HG03135 (cell line): Measurements from ENCODE around the gene SYNRG.
"Not testable (repeated sequence)": the region's sequence is repeated elsewhere in the genome, so short reads cannot be mapped to it uniquely, and the experiment has no call there.

Experiments
- ATAC-seq: cut with Tn5 transposase; IDR thresholded peaks from one replicate; pipeline ENCODE4 v1.9.1; 2021; ENCODE audit warnings: mild to moderate bottlenecking, moderate library complexity; ENCODE audit not compliant: unreplicated experiment

The SYNRG gene

GRCh38 chr17:37545486-37545885 is 63.7 kb downstream of the SYNRG start:
- no peak for ATAC-seq

GRCh38 chr17:37543637-37544052 is 65.6 kb downstream of the SYNRG start:
- no peak for ATAC-seq

- ATAC-seq = no peak
These were observed 67.1 kb downstream of the SYNRG start for GRCh38 chr17:37541880-37542660.

- no peak for ATAC-seq
These were observed 70.1 kb downstream of the SYNRG start for GRCh38 chr17:37538981-37539659.

- no peak for ATAC-seq
These were observed 73.3 kb downstream of the SYNRG start for GRCh38 chr17:37535906-37536305.

GRCh38 chr17:37532756-37533155 is 76.5 kb downstream of the SYNRG start:
- no peak for ATAC-seq

- ATAC-seq = no peak
These were observed 78.8 kb downstream of the SYNRG start for GRCh38 chr17:37530420-37530819.

GRCh38 chr17:37527249-37527851 is 81.9 kb downstream of the SYNRG start:
- no peak for ATAC-seq

GRCh38 chr17:37523715-37524219 is 85.5 kb downstream of the SYNRG start:
- no peak for ATAC-seq

- no peak for ATAC-seq
These were observed 87.4 kb downstream of the SYNRG start for GRCh38 chr17:37521821-37522220.

GRCh38 chr17:37520174-37520573 is 89.0 kb downstream of the SYNRG start:
- ATAC-seq = no peak

- ATAC-seq = no peak
These were observed 89.8 kb downstream of the SYNRG start for GRCh38 chr17:37519251-37519985.

GRCh38 chr17:37518826-37519225 is 90.4 kb downstream of the SYNRG start:
- no peak for ATAC-seq

GRCh38 chr17:37517881-37518280 is 91.3 kb downstream of the SYNRG start:
- no peak for ATAC-seq

GRCh38 chr17:37516127-37516571 is 93.1 kb downstream of the SYNRG start:
- no peak for ATAC-seq

GRCh38 chr17:37513711-37514110 is 95.5 kb downstream of the SYNRG start:
- ATAC-seq = no peak

- ATAC-seq = no peak
These were observed 96.7 kb downstream of the SYNRG start for GRCh38 chr17:37512442-37513068.

- ATAC-seq = not testable (repeated sequence)
These were observed 97.6 kb downstream of the SYNRG start for GRCh38 chr17:37511642-37512041.

- no peak for ATAC-seq
These were observed 99.2 kb downstream of the SYNRG start for GRCh38 chr17:37510056-37510455.

GRCh38 chr17:37507111-37507510 is 102.1 kb downstream of the SYNRG start:
- no peak for ATAC-seq

- ATAC-seq = no peak
These were observed 102.5 kb downstream of the SYNRG start for GRCh38 chr17:37506678-37507077.
